ENCODE results near the gene SCAANT1.

SCAANT1 gene

DNA sequence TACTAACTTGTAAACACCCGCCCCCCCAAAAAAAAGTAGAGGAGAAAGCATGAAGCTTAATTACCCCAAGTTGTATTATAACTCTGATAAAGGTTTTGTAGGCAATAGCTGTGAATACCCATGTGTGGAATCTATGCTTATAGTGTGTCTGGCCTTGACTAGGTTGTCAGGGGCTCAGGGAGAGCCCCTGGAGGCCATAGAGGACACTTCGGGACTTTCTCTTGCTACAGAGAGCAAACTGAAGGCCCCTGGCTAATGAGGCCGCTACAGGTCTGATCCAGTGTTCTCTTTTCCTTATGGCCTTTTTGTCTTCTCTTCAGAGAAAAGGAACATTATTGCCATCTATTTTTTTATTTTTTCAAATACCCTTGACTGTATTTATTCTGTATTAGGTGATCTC, 19.1 kb upstream of the SCAANT1 start:
- no peak for DNase-seq (ENCODE audit: extremely low spot score)
- POLR2A ChIA-PET: no interaction called here
- TF ChIP-seq, protein P1, sequence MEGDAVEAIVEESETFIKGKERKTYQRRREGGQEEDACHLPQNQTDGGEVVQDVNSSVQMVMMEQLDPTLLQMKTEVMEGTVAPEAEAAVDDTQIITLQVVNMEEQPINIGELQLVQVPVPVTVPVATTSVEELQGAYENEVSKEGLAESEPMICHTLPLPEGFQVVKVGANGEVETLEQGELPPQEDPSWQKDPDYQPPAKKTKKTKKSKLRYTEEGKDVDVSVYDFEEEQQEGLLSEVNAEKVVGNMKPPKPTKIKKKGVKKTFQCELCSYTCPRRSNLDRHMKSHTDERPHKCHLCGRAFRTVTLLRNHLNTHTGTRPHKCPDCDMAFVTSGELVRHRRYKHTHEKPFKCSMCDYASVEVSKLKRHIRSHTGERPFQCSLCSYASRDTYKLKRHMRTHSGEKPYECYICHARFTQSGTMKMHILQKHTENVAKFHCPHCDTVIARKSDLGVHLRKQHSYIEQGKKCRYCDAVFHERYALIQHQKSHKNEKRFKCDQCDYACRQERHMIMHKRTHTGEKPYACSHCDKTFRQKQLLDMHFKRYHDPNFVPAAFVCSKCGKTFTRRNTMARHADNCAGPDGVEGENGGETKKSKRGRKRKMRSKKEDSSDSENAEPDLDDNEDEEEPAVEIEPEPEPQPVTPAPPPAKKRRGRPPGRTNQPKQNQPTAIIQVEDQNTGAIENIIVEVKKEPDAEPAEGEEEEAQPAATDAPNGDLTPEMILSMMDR (IDR thresholded peaks at IDR 0.05; ENCODE audit: control extremely low read depth, extremely low read depth, low read depth, missing control alignments): no peak
- CTCF ChIA-PET: interaction anchor here (1.5 kb wide), 1 partner anchor 47 kb away, joined by 3 read pairs; no protein-coding TSS in a partner anchor

DNA sequence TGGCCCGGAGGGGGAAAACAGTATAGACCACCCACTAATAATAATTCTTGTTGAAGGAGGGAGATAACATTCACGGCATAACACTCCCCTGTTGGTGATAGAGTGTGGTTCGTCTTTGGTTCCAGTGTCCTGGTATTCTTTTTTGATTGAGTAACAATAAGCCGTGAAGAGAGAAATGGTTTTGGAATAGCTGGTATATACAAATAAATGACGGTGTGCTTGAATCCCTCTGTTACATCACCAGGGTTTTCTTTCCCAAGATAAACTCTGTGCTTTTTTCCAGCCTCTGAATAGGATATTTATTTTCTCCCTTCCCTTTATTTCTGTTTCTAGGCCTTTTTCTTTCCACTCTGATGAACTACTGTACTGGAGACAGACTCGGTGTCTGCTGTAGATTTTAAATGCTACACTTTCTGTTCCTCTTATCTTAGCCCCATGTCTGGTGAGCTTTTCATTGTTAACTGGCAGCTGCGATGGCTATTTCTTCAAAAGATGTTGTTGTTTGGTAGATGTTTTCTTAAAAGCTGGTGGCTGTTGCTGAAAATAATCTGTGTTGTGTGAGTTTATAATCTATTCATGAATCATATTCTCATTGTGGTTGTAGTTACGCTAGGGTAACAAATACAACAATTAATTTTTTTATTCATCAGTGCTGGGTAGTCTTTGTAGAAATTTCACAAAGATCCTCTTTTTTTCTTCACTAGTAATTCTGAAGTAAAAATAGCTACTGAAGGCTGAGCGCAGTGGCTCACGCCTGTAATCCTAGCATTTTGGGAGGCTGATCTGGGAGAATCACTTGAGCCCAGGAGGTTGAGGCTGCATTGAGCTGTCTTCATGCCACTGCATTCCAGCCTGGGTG, 15.5 kb upstream of the SCAANT1 start:
- ChIA-PET CTCF (interaction anchor here (0.8 to 2.2 kb wide), 9 partner anchors 10 to 65 kb away, joined by 3 to 9 read pairs (median 5); no protein-coding TSS in a partner anchor), POLR2A (no interaction called here)

DNA sequence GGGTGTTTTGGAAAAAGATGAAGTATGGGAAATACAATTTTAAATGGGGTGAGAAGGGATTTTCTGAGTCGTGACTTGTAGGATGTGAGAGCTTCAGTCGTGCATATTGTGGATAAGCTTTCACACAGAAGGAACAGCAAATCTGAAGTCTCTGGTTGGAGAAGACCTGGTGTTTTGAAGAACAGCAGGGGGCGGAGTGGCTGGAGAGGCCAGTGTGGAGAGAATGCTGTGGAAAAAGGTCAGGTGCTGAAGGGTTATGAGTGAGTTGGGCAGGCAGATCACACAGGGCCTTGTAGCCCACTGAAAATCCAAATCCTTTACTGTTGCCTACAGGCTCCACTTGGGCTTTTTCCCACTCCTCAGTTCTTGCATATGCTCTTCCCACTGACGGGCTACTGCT, 14.1 kb upstream of the SCAANT1 start:
- CTCF ChIA-PET: no interaction called here
- POLR2A ChIA-PET: no interaction called here
- TF ChIP-seq, protein P1 (IDR thresholded peaks at IDR 0.05; ENCODE audit: control extremely low read depth, extremely low read depth, low read depth, missing control alignments): no peak
- DNase-seq (ENCODE audit: extremely low spot score): no peak

More for the DNA sequence above, 15.5 kb upstream of the SCAANT1 start:
- DNase-seq (ENCODE audit: extremely low spot score): peak; percentile 50
- TF ChIP-seq, protein P1 (IDR thresholded peaks at IDR 0.05; ENCODE audit: control extremely low read depth, extremely low read depth, low read depth, missing control alignments): no peak

DNA sequence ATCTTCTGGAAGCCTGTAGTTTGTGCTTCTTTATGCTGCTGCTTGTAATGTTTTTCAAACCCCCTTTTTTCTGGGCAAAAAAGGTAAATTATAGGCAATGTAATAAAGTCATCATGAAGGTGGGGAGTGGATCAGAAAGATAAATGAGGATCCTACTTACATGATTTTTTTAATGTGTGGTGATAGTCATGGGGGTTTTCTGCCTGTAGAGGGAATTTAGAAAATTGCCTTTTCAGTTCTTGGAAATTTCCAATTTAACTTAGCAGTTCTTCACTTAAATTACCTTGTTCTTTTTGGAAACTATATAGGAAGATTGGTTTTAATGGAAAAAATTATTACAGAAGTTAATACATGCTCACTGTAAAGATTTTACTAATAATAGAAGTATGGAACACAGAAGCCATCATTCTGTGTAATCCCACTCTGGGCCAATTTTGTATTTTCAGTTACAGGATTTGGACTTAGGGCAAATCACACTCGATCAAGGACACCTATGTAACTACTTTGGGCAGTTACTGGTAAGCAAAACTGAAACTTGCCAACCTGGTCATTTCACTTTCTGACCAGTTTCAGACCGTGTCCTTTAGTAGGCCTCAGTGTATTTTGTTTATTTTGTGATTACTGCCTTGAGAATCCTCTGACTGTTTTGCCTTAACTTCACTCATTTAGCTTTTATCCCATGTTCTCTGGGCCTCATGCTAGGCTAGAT, 10.5 kb upstream of the SCAANT1 start:
- CTCF ChIA-PET: interaction anchor here (1.0 to 3.8 kb wide), 2 partner anchors 39 to 55 kb away, joined by 3 to 12 read pairs; no protein-coding TSS in a partner anchor
- POLR2A ChIA-PET: no interaction called here
- TF ChIP-seq, protein P1 (IDR thresholded peaks at IDR 0.05; ENCODE audit: control extremely low read depth, extremely low read depth, low read depth, missing control alignments): no peak
- no peak for DNase-seq (ENCODE audit: extremely low spot score)

DNA sequence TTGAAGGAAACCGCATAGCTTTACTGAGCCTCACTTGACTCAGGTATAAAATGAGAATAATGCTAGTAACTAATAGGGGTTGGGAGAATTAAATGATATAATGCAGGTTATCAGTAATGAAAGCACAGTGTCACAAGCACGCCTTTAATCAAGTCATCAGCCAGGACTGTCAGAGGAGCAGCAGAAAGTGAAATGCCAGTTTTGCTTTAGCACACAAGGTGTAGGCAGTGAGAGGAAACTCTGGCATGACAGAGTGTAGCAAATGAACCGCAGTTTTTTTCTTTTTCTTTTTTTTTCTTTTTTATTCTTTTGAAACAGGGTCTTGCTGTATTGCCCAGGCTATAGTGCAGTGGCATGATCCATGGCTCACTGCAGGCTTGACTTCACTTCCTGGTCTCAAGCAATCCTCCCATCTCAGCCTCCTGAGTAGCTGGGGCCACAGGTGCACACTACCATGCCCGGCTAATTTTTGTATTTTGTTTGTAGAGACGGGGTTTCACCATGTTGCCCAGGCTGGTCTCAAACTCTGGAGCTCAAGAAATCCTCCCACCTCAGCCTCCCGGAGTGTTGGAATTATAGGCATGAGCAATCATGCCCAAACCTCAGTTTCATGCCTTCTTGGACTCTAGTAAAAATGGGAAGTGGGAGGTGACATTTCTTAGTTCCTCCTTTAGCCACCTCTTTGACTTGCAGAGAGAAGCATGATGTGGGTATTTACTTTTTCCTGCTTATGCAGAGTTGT, 9.7 kb upstream of the SCAANT1 start:
- ChIA-PET CTCF (interaction anchor here (3.8 kb wide), 1 partner anchor 39 kb away, joined by 12 read pairs; no protein-coding TSS in a partner anchor), POLR2A (no interaction called here)
- DNase-seq (ENCODE audit: extremely low spot score): peak; percentile 42
- TF ChIP-seq, protein P1 (IDR thresholded peaks at IDR 0.05; ENCODE audit: control extremely low read depth, extremely low read depth, low read depth, missing control alignments): no peak

DNA sequence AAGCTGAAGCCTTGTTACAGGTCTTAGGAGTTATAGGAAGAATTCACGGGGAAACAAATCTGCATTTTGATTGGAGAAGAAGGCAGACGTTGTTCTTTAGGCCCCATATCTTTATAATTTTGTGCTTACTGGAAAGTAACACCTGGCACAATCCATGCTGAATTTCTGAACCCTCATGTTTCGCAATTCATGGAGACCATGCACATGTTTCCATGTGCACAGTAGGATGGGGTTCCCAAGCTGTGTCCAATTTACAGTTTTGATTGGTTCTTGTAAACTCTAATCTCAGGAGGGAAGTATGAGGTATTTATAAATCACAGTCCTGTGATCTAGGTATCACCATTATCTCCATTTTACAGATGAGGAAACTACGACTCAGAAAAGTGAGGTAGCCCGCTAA, 7.8 kb upstream of the SCAANT1 start:
- CTCF ChIA-PET: interaction anchor here (1.0 kb wide), 1 partner anchor 29 kb away, joined by 4 read pairs; no protein-coding TSS in a partner anchor
- no peak for DNase-seq (ENCODE audit: extremely low spot score)
- POLR2A ChIA-PET: no interaction called here
- TF ChIP-seq, protein P1 (IDR thresholded peaks at IDR 0.05; ENCODE audit: control extremely low read depth, extremely low read depth, low read depth, missing control alignments): no peak
